Neuronal stem cell (in vitro differentiated cells): Measurements from ENCODE around the gene GPI.

Experiments
- DNase-seq: peaks from one replicate; pipeline ENCODE4 v3.0.0-alpha.2; 2013; ENCODE audit warnings: low spot score
- H2AFZ ChIP-seq: one replicate; pipeline ENCODE4 v1.6.1; 2013; ENCODE audit warnings: mild to moderate bottlenecking, low read length, inconsistent platforms
- H2AK5ac ChIP-seq: 2 replicates; pipeline ENCODE4 v1.6.1; 2013; ENCODE audit warnings: low read depth, mild to moderate bottlenecking, inconsistent platforms, low read length, moderate library complexity, mixed read lengths
- H2BK120ac ChIP-seq: 2 replicates; pipeline ENCODE4 v1.6.1; 2013; ENCODE audit warnings: low read depth, mild to moderate bottlenecking, inconsistent platforms, low read length, moderate library complexity, mixed read lengths
- H2BK12ac ChIP-seq: one replicate; pipeline ENCODE4 v1.6.1; 2013; ENCODE audit warnings: low read length, inconsistent platforms
- H2BK15ac ChIP-seq: 2 replicates; pipeline ENCODE4 v1.6.1; 2013; ENCODE audit warnings: mild to moderate bottlenecking, low read length, inconsistent platforms, mixed read lengths
- H2BK5ac ChIP-seq: one replicate; pipeline ENCODE4 v1.6.1; 2013; ENCODE audit warnings: inconsistent platforms, mild to moderate bottlenecking, low read length, moderate library complexity
- H3K14ac ChIP-seq: one replicate; pipeline ENCODE4 v1.6.1; 2013; ENCODE audit warnings: low read length, inconsistent platforms
- H3K18ac ChIP-seq: 2 replicates; pipeline ENCODE4 v1.6.1; 2013; ENCODE audit warnings: low read length, inconsistent platforms
- H3K23ac ChIP-seq: 2 replicates; pipeline ENCODE4 v1.6.1; 2013; ENCODE audit warnings: low read depth, mild to moderate bottlenecking, mixed read lengths, low read length, inconsistent platforms; ENCODE audit not compliant: poor library complexity
- H3K27ac ChIP-seq: replicated peaks from 3 replicates; pipeline ENCODE4 v1.5.1; 2013; ENCODE audit warnings: low read length, inconsistent platforms
- H3K27me3 ChIP-seq, 3 experiments: 2 replicates each; pipeline ENCODE4 v1.6.1; 2013; ENCODE audit warnings: low read length in 3 of 3, mild to moderate bottlenecking in 2 of 3, inconsistent platforms in 1 of 3, low read depth in 1 of 3, mixed read lengths in 1 of 3, moderate library complexity in 1 of 3; ENCODE audit not compliant: control insufficient read depth in 3 of 3, insufficient read depth in 3 of 3
- H3K36me3 ChIP-seq, 2 donors: replicated peaks in 1 of 2; 2 replicates each; pipeline ENCODE4 v1.6.1; 2013; ENCODE audit warnings: low read length in 2 of 2; ENCODE audit not compliant: control insufficient read depth in 2 of 2, insufficient read depth in 2 of 2
- H3K4ac ChIP-seq: 2 replicates; pipeline ENCODE4 v1.6.1; 2013; ENCODE audit warnings: inconsistent platforms, mild to moderate bottlenecking, low read length, moderate library complexity
- H3K4me1 ChIP-seq, 2 donors: 1 replicate in 1 of 2; 2 replicates in 1 of 2; pipeline ENCODE4 v1.6.1; 2013; ENCODE audit warnings: low read length in 2 of 2, low read depth in 1 of 2; ENCODE audit not compliant: control insufficient read depth in 2 of 2, insufficient read depth in 1 of 2
- H3K4me2 ChIP-seq: one replicate; pipeline ENCODE4 v1.6.1; 2013; ENCODE audit warnings: mild to moderate bottlenecking, low read length, inconsistent platforms; ENCODE audit not compliant: insufficient read depth, poor library complexity, severe bottlenecking
- H3K4me3 ChIP-seq, 2 donors: 2 replicates each; pipeline ENCODE4 v1.5.1; 2013; ENCODE audit warnings: low read length in 2 of 2, mild to moderate bottlenecking in 2 of 2, inconsistent platforms in 1 of 2, moderate library complexity in 1 of 2
- H3K79me1 ChIP-seq: one replicate; pipeline ENCODE4 v1.6.1; 2013; ENCODE audit warnings: low read depth, mild to moderate bottlenecking, inconsistent platforms, low read length, moderate library complexity
- H3K9ac ChIP-seq: one replicate; pipeline ENCODE4 v1.6.1; 2013; ENCODE audit warnings: mild to moderate bottlenecking, low read depth, low read length, inconsistent platforms; ENCODE audit not compliant: poor library complexity
- H3K9me3 ChIP-seq, 2 donors: replicated peaks in 1 of 2; 2 replicates each; pipeline versions ENCODE3 to v1.6.1; 2013; ENCODE audit warnings: low read length in 2 of 2, mild to moderate bottlenecking in 2 of 2, inconsistent platforms in 1 of 2, low read depth in 1 of 2, mixed read lengths in 1 of 2, moderate library complexity in 1 of 2; ENCODE audit not compliant: control insufficient read depth in 2 of 2, insufficient read depth in 1 of 2
- H4K8ac ChIP-seq: one replicate; pipeline ENCODE4 v1.6.1; 2013; ENCODE audit warnings: low read depth, mild to moderate bottlenecking, inconsistent platforms, low read length, moderate library complexity
- H4K91ac ChIP-seq: one replicate; pipeline ENCODE4 v1.6.1; 2013; ENCODE audit warnings: low read length, low read depth, mild to moderate bottlenecking, inconsistent platforms; ENCODE audit not compliant: poor library complexity
- WGBS, 2 donors: extraction: QIAGEN DNeasy Blood & Tissue Kit; methylation state at CpG; one replicate each; pipeline ENCODE4 v1.1.7; 2013; ENCODE audit warnings: missing lambda C conversion rate in 2 of 2, mixed read lengths in 1 of 2; ENCODE audit not compliant: insufficient read length in 2 of 2, insufficient replicate concordance in 1 of 2; ENCODE audit errors: extremely low coverage in 2 of 2; 5-methylcytosine and 5-hydroxymethylcytosine counted together

Gene GPI

DNA sequence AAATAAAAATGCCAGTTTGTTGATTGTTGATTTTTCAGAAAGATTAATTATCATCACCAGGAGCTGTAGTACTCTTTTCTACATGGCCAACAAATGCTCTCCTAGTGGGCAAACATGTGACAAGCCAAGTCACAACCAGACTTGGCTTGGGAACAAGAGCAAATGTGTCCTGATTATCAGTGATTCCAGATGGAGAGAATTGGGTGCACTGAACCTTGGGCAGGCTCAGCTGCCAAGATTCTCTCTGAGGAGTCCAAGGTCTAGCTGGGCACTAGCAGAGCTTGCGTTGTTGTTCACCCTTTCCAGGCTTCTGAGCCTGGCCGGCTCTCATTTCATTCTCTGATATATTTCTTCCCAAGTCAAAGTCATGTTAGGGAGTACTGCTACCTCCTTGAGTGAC lies 27.3 kb upstream of the GPI start:
- Histone ChIP-seq H4K91ac (no peak overlapping the region), H2BK12ac (no peak overlapping the region), H3K4me3 (no peak overlapping the region), H3K18ac (no peak overlapping the region), H3K79me1 (no peaks in the 10 kb centered on the region), H3K23ac (no peak overlapping the region), H3K4ac (no peak overlapping the region), H3K9ac (no peak overlapping the region), H4K8ac (no peak overlapping the region), H2AFZ (no peak overlapping the region), H3K4me1 (no peaks in the 10 kb centered on the region), H2AK5ac (no peak overlapping the region), H3K36me3 (peaks cover 25 to 85% of the 10 kb centered on the region in 2 donors), H3K27me3 (no peaks in the 10 kb centered on the region), H3K9me3 (no peaks in the 10 kb centered on the region), H3K14ac (no peak overlapping the region), H2BK5ac (no peak overlapping the region), H2BK120ac (no peak overlapping the region), H3K4me2 (no peak overlapping the region), H2BK15ac (no peak overlapping the region), H3K27ac (no peak overlapping the region)
- DNase-seq: no peak
- no CpG with 5 or more reads among the region's 2 CpGs for WGBS, 2 donors

GRCh38 chr19:34341935-34342680 lies 22.9 kb upstream of the GPI start:
- H2AK5ac ChIP-seq: no peak overlapping the region
- no peak overlapping the region for H3K4me3 ChIP-seq
- no peak overlapping the region for H2BK120ac ChIP-seq
- H2BK15ac ChIP-seq: no peak overlapping the region
- no peak overlapping the region for H3K4me2 ChIP-seq
- peaks cover 2 to 4% of the 10 kb centered on the region in 2 donors for H3K9me3 ChIP-seq
- no CpG with 5 or more reads among the region's 12 CpGs for WGBS, 2 donors
- H3K27ac ChIP-seq: no peak overlapping the region
- H4K91ac ChIP-seq: no peak overlapping the region
- no peaks in the 10 kb centered on the region for H3K79me1 ChIP-seq
- no peak overlapping the region for H3K4ac ChIP-seq
- no peak overlapping the region for H2BK12ac ChIP-seq
- H4K8ac ChIP-seq: no peak overlapping the region
- DNase-seq: no peak
- no peaks in the 10 kb centered on the region for H3K27me3 ChIP-seq
- H3K4me1 ChIP-seq: no peaks in the 10 kb centered on the region
- H2BK5ac ChIP-seq: no peak overlapping the region
- no peak overlapping the region for H3K18ac ChIP-seq
- H3K36me3 ChIP-seq: peaks cover 25 to 92% of the 10 kb centered on the region in 2 donors
- H2AFZ ChIP-seq: no peak overlapping the region
- H3K9ac ChIP-seq: no peak overlapping the region
- peak overlapping the region; percentile 15 for H3K23ac ChIP-seq
- H3K14ac ChIP-seq: no peak overlapping the region

DNA sequence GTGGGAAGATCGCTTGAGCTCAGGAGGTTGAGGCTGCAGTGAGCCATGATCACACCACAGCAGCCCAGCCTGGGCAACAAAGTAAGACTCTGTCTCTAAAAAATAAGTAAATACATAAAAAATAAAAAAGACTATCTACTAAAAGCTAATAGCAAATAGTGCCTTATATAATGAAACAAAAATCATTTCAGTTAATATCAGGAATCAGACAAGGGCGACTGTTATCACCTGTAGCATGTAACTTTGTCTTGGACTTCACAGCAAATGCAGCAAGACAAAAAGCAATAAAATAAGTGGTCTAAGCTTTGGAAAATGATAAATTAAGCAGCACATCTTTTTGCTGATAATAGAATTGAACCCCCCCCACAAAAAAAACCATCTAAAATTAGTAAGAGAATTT lies 21.2 kb upstream of the GPI start:
- no peaks in the 10 kb centered on the region for H3K4me1 ChIP-seq
- no peak overlapping the region for H3K4ac ChIP-seq
- no peaks in the 10 kb centered on the region for H3K27me3 ChIP-seq
- no peak overlapping the region for H2BK120ac ChIP-seq
- no peak overlapping the region for H2BK12ac ChIP-seq
- DNase-seq: no peak
- H3K36me3 ChIP-seq: peaks cover 31 to 91% of the 10 kb centered on the region in 2 donors
- H2AFZ ChIP-seq: no peak overlapping the region
- no peak overlapping the region for H2BK15ac ChIP-seq
- no peak overlapping the region for H3K14ac ChIP-seq
- H3K27ac ChIP-seq: no peak overlapping the region
- H3K4me3 ChIP-seq: no peak overlapping the region
- no peak overlapping the region for H4K91ac ChIP-seq
- H2BK5ac ChIP-seq: no peak overlapping the region
- no CpG with 5 or more reads among the region's 2 CpGs for WGBS, 2 donors
- H3K4me2 ChIP-seq: no peak overlapping the region
- no peak overlapping the region for H2AK5ac ChIP-seq
- no peak overlapping the region for H3K23ac ChIP-seq
- no peak overlapping the region for H3K9ac ChIP-seq
- no peak overlapping the region for H3K18ac ChIP-seq
- H4K8ac ChIP-seq: no peak overlapping the region
- peaks cover 2 to 4% of the 10 kb centered on the region in 2 donors for H3K9me3 ChIP-seq
- no peaks in the 10 kb centered on the region for H3K79me1 ChIP-seq

- no peak overlapping the region for H2AK5ac ChIP-seq
- no peak overlapping the region for H4K91ac ChIP-seq
- H2AFZ ChIP-seq: no peak overlapping the region
- peaks cover 2 to 4% of the 10 kb centered on the region in 2 donors for H3K9me3 ChIP-seq
- no peak overlapping the region for H3K27ac ChIP-seq
- DNase-seq: no peak
- no peak overlapping the region for H3K23ac ChIP-seq
- no CpG with 5 or more reads among the region's 7 CpGs for WGBS, 2 donors
- no peak overlapping the region for H3K18ac ChIP-seq
- H3K4me3 ChIP-seq: no peak overlapping the region
- H3K36me3 ChIP-seq: peaks cover 28 to 85% of the 10 kb centered on the region in 2 donors
- H3K79me1 ChIP-seq: no peaks in the 10 kb centered on the region
- H3K4me2 ChIP-seq: no peak overlapping the region
- H3K4ac ChIP-seq: no peak overlapping the region
- no peak overlapping the region for H3K14ac ChIP-seq
- no peak overlapping the region for H2BK12ac ChIP-seq
- H2BK120ac ChIP-seq: no peak overlapping the region
- no peak overlapping the region for H4K8ac ChIP-seq
- no peak overlapping the region for H2BK5ac ChIP-seq
- H2BK15ac ChIP-seq: no peak overlapping the region
- no peak overlapping the region for H3K9ac ChIP-seq
- H3K4me1 ChIP-seq: no peaks in the 10 kb centered on the region
- no peaks in the 10 kb centered on the region for H3K27me3 ChIP-seq
Observed at GRCh38 chr19:34345947-34346351, 19.0 kb upstream of the GPI start.
